Measurements from ENCODE around the gene MVD.

DNA sequence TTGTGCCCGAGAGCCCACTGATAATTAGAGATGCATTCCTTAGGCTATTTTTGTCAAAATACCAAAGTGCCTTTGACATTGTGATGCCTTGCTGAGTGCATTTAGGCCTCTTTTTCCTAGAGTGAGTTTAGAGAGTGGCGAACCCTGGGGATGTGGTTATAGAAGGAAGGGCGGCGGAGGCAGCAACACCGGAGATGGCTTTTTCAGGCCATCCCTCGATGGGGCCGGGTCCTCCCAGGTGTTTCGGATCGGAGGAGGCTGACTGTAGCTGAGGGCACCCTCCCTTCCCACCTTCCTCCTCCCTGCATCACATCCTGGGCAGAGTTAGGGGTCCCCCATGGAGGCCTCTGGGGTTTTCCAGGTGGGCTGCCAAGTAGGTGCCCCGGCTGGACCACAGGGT is 30.0 kb upstream of the MVD start:
- TF ChIP-seq POLR2A (IDR thresholded peaks at IDR 0.05) (no peak), CTCF (IDR thresholded peaks at IDR 0.05) (no peak)
